ENCODE measurements around the gene TRAPPC10. TPM values are rescaled to one million over a fixed set of nuclear protein-coding genes. Genes with fewer than 3 reads are reported as not detected.
A peak's percentile ranks its signal among the peaks of the same experiment; 100 is the strongest.

TRAPPC10 gene
- total and polyA plus RNA-seq, 9 of the 15 experiments (the other 6 are each of a cell fraction or from before 2014, with no cell fraction given), result 1.1 to 33.8 (median 24.3) TPM

DNA sequence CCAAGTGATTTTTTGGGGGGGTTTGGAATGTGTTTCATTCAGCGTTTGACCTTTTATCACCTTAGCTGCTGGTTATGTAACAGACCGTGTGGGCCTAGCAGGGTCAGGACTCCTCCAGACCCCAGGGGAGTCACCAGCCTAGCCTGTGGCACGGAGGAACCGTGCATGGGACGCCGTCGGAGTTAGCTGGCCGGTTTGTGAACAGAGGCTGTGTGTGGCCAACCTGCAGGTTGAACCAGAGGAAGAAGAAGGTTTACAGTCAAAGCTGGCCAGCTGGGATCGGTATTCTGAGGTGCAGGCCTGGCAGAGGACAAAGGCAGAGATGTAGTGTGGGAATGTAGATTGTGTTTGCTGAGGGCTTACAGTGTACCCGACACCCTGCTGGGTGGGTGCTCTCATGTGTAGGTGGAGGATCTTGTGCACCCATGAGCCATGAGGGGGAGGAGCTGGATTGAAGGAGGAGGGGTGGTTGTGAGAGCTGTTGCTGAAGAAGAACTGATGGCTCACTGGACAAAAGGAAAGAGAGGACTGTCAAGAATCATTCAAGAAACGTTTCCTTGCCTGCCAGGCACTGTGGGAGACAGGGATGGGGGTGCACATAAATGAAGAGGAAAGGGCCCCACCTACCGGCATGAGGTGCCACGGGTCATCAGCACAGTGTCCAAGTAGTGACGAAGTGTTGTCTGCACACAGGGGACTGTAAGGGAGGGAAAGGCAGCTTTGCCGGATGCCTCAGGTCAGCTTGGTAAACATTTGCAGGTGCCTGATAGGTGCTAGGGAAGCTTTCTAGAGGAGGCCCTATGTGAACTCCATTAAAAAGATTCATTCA is 55.1 kb downstream of the TRAPPC10 start:
- no TSS peak for BruUV-seq (replicated peaks)
- H3K36me3 ChIP-seq (ENCODE audit: control insufficient read depth, insufficient read depth, low read length), result peaks cover 95% of the 10 kb centered on the region
- TF ChIP-seq, protein P1, sequence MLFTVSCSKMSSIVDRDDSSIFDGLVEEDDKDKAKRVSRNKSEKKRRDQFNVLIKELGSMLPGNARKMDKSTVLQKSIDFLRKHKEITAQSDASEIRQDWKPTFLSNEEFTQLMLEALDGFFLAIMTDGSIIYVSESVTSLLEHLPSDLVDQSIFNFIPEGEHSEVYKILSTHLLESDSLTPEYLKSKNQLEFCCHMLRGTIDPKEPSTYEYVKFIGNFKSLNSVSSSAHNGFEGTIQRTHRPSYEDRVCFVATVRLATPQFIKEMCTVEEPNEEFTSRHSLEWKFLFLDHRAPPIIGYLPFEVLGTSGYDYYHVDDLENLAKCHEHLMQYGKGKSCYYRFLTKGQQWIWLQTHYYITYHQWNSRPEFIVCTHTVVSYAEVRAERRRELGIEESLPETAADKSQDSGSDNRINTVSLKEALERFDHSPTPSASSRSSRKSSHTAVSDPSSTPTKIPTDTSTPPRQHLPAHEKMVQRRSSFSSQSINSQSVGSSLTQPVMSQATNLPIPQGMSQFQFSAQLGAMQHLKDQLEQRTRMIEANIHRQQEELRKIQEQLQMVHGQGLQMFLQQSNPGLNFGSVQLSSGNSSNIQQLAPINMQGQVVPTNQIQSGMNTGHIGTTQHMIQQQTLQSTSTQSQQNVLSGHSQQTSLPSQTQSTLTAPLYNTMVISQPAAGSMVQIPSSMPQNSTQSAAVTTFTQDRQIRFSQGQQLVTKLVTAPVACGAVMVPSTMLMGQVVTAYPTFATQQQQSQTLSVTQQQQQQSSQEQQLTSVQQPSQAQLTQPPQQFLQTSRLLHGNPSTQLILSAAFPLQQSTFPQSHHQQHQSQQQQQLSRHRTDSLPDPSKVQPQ (CRISPR knock-in tag; IDR thresholded peaks at IDR 0.05; ENCODE audit: borderline replicate concordance), result no peak
- no peak for TF ChIP-seq SETDB1 (IDR thresholded peaks at IDR 0.05; ENCODE audit: low read length)
- TF ChIP-seq CREB1 (IDR thresholded peaks at IDR 0.05), result no peak
- no peak for TF ChIP-seq CREB1 (CRISPR knock-in tag; IDR thresholded peaks at IDR 0.05)
- no peak for TF ChIP-seq ZNF644 (tag; IDR thresholded peaks at IDR 0.05; ENCODE audit: low read depth)
- 0 out of 2 replicates have a peak, but pooled peaks have one; percentile 34 for TF ChIP-seq RB1 (IDR thresholded peaks at IDR 0.05; ENCODE audit: low read depth)
- peak; percentile 34; the same call in 1 of the 2 replicates for TF ChIP-seq SMC3 (conservative IDR thresholded peaks at IDR 0.05; ENCODE audit: insufficient read depth, low read depth, low read length)
- peak; percentile 12 to 69; a peak in 2 of 4 replicates for TF ChIP-seq RAD21 (CRISPR knock-in tag; conservative IDR thresholded peaks at IDR 0.05 in 1 of 2, IDR thresholded peaks at IDR 0.05 in 1 of 2)
- TF ChIP-seq ZNF764 (CRISPR knock-in tag; IDR thresholded peaks at IDR 0.05; ENCODE audit: low read depth), result no peak
- no peak for TF ChIP-seq ZC3H11A (IDR thresholded peaks at IDR 0.05; ENCODE audit: low read depth, low read length)
- no peak for TF ChIP-seq JUND (IDR thresholded peaks at IDR 0.05; ENCODE audit: borderline replicate concordance, low read depth, low read length)
- no peak for TF ChIP-seq JUND (tag; IDR thresholded peaks at IDR 0.05; ENCODE audit: borderline replicate concordance, low read depth, low read length)
- TF ChIP-seq, protein P2, sequence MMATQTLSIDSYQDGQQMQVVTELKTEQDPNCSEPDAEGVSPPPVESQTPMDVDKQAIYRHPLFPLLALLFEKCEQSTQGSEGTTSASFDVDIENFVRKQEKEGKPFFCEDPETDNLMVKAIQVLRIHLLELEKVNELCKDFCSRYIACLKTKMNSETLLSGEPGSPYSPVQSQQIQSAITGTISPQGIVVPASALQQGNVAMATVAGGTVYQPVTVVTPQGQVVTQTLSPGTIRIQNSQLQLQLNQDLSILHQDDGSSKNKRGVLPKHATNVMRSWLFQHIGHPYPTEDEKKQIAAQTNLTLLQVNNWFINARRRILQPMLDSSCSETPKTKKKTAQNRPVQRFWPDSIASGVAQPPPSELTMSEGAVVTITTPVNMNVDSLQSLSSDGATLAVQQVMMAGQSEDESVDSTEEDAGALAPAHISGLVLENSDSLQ (IDR thresholded peaks at IDR 0.05), result no peak
- TF ChIP-seq IRF2 (CRISPR knock-in tag; IDR thresholded peaks at IDR 0.05), result no peak
- TF ChIP-seq ERF (CRISPR knock-in tag; IDR thresholded peaks at IDR 0.05), result no peak
- TF ChIP-seq ADNP (tag; IDR thresholded peaks at IDR 0.05), result no peak
- no peak for TF ChIP-seq SAFB2 (IDR thresholded peaks at IDR 0.05; ENCODE audit: borderline replicate concordance, low read depth, low read length, severe bottlenecking)

More for the DNA sequence above, 55.1 kb downstream of the TRAPPC10 start:
- in situ Hi-C loops (cut with MboI), result no loop called here
- Histone ChIP-seq H3K4me3 (no peak overlapping the region), H3K9ac (ENCODE audit: insufficient read depth in 1 of 2, low read depth in 2 of 2, low read length in 2 of 2) (peak overlapping the region in 1 of 2 experiments; percentile 80; a peak in 2 of 4 replicates), H3K9me1 (ENCODE audit: control insufficient read depth, insufficient read depth, low read length) (peaks cover 2% of the 10 kb centered on the region), H3K9me3 (replicated peaks; ENCODE audit: control insufficient read depth, insufficient read depth, low read depth, low read length) (no peaks in the 10 kb centered on the region), H3K79me2 (ENCODE audit: control insufficient read depth, insufficient read depth, low read length) (peaks cover 10% of the 10 kb centered on the region; the same call in 2 of the 3 replicates), H3K4me2 (ENCODE audit: insufficient read depth, low read length) (no peak overlapping the region), H3K27me3 (ENCODE audit: control insufficient read depth in 2 of 2, insufficient read depth in 2 of 2, low read length in 2 of 2) (no peaks in the 10 kb centered on the region), H3K27ac (ENCODE audit: extremely low read depth, low read depth, low read length) (no peak overlapping the region), H3K4me1 (replicated peaks in 1 of 2; ENCODE audit: control insufficient read depth in 2 of 2, insufficient read depth in 2 of 2, low read length in 2 of 2) (peaks cover 3 to 10% of the 10 kb centered on the region in 2 experiments; a peak in 4 of 5 replicates), H2AFZ (ENCODE audit: low read depth, low read length) (no peak overlapping the region), H4K20me1 (replicated peaks; ENCODE audit: control insufficient read depth, insufficient read depth, low read length) (0 out of 2 replicates have a peak, but pooled peaks cover 5% of the 10 kb centered on the region)
- WGBS (ENCODE audit: insufficient coverage, low coverage, missing lambda C conversion rate), result 74% methylated on average over 15 of the region's 15 CpGs
- CTCF ChIA-PET (ENCODE audit: low intra/inter-chr PET ratio), result no interaction called here
- peak in 2 of 4 experiments; percentile 49 to 58 for DNase-seq (ENCODE audit: extremely low read depth in 1 of 4, low spot score in 3 of 4)
- intact Hi-C loops (cut with micrococcal nuclease), result no loop called here
- FAIRE-seq, result peak; percentile 48
- POLR2A ChIA-PET, result interaction anchor here (0.6 to 1.7 kb wide), 7 partner anchors 11 to 1305 kb away, joined by 3 to 4 read pairs (median 3); partner anchors contain the start of gene SUMO3
- ATAC-seq, result peak; percentile 89

Data from K562 (cell line).